Measurements from ENCODE around the gene SLFNL1. TPM values are rescaled to one million over a fixed set of nuclear protein-coding genes. Genes with fewer than 3 reads are reported as not detected.

The SLFNL1 gene
- total and polyA plus RNA-seq, 8 donors: 0.79 to 4.9 (median 1.0) TPM

DNA sequence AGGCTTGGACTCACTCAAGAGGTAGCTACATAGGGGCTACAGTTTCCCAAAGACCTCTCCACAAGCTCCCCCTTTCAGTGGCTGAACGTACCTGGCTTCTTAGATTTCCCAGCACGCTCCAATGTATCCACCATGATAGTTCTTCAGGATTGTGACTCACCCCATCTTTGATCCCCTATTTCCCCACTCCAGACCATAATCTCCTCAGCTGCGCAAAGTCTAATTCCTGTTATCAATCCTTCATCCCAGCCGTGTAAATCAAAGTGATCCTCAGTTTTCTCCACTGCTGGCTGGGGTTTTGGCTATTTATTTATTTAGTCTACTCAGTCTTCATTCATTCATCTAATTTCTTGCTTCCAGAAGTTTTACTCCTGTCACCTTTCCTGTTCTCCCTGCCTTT lies 55.1 kb downstream of the SLFNL1 start:
- intact Hi-C loops (cut with DNase I): no loop called here
- TF ChIP-seq CTCF (IDR thresholded peaks at IDR 0.05): no peak
- no peaks in the 10 kb centered on the region for H3K4me1 ChIP-seq
- no peaks in the 10 kb centered on the region for H3K27me3 ChIP-seq
- H3K36me3 ChIP-seq: no peaks in the 10 kb centered on the region
- no peak overlapping the region for H3K4me3 ChIP-seq
- no peaks in the 10 kb centered on the region for H3K9me3 ChIP-seq
- no peak overlapping the region for H3K27ac ChIP-seq
- no peak for ATAC-seq
- no peak for DNase-seq

Other genes with a start within 250 kb of the SLFNL1 start
- 1 to 10 TPM in 1 of 2 donors, under 1 TPM in 1; 0.92 to 1.2 TPM for gene KCNQ4, start 237.9 kb downstream of the SLFNL1 start, total RNA-seq
- 1 to 10 TPM; 1.0 to 1.7 (median 1.5) TPM for gene KCNQ4, start 237.9 kb downstream of the SLFNL1 start, polyA plus RNA-seq (ENCODE audit: insufficient read length in 6 of 6)
- 1 to 10 TPM; 6.8 to 6.9 TPM for gene CITED4, start 159.4 kb downstream of the SLFNL1 start, total RNA-seq
- gene CITED4, start 159.4 kb downstream of the SLFNL1 start, polyA plus RNA-seq (ENCODE audit: insufficient read length in 6 of 6): 1 to 10 TPM; 2.4 to 4.1 (median 3.4) TPM
- gene CTPS1, start 42.0 kb downstream of the SLFNL1 start, total RNA-seq: 10 to 100 TPM; 20.7 to 39.5 TPM
- 10 to 100 TPM; 19.3 to 29.4 (median 24.1) TPM for gene CTPS1, start 42.0 kb downstream of the SLFNL1 start, polyA plus RNA-seq (ENCODE audit: insufficient read length in 6 of 6)
- 10 to 100 TPM; 27.8 to 30.8 TPM for gene SCMH1, start 220.6 kb upstream of the SLFNL1 start, total RNA-seq
- gene SCMH1, start 220.6 kb upstream of the SLFNL1 start, polyA plus RNA-seq (ENCODE audit: insufficient read length in 6 of 6): 10 to 100 TPM; 42.8 to 56.1 (median 46.0) TPM